ENCODE data around the gene ZMYM1.

The ZMYM1 gene

GRCh38 chr1:35079003-35079930 is at the start of gene ZMYM1:
Gene ZMYM1 (plus strand): TSS chr1:35079385. CDS start chr1:35093988, 14,603 bp downstream.
- TF ChIP-seq CTCF (IDR thresholded peaks at IDR 0.05; ENCODE audit: control insufficient read depth, extremely low read depth, insufficient read depth): no peak
- H3K4me3 ChIP-seq (ENCODE audit: low read depth, low read length): peak within 1 kb of the TSS; percentile 79
- DNase-seq (ENCODE audit: low read depth): peak; percentile 30

- TF ChIP-seq CTCF (IDR thresholded peaks at IDR 0.05; ENCODE audit: control insufficient read depth, extremely low read depth, insufficient read depth): no peak
- DNase-seq (ENCODE audit: low read depth): no peak
- H3K4me3 ChIP-seq (ENCODE audit: low read depth, low read length): no peak overlapping the region
These were observed 49.4 kb upstream of the ZMYM1 start for GRCh38 chr1:35029761-35030160.

GRCh38 chr1:35030338-35030737 is 48.8 kb upstream of the ZMYM1 start:
- H3K4me3 ChIP-seq (ENCODE audit: low read depth, low read length): peak overlapping the region; percentile 85
- TF ChIP-seq CTCF (IDR thresholded peaks at IDR 0.05; ENCODE audit: control insufficient read depth, extremely low read depth, insufficient read depth): no peak
- DNase-seq (ENCODE audit: low read depth): no peak

GRCh38 chr1:35030756-35031446 is 48.3 kb upstream of the ZMYM1 start:
- no peak for TF ChIP-seq CTCF (IDR thresholded peaks at IDR 0.05; ENCODE audit: control insufficient read depth, extremely low read depth, insufficient read depth)
- no peak for DNase-seq (ENCODE audit: low read depth)
- H3K4me3 ChIP-seq (ENCODE audit: low read depth, low read length): peak overlapping the region; percentile 85

- DNase-seq (ENCODE audit: low read depth): no peak
- no peak for TF ChIP-seq CTCF (IDR thresholded peaks at IDR 0.05; ENCODE audit: control insufficient read depth, extremely low read depth, insufficient read depth)
- H3K4me3 ChIP-seq (ENCODE audit: low read depth, low read length): peak overlapping the region; percentile 85
These were observed 46.8 kb upstream of the ZMYM1 start for GRCh38 chr1:35032384-35032739.

- DNase-seq (ENCODE audit: low read depth): no peak
- no peak overlapping the region for H3K4me3 ChIP-seq (ENCODE audit: low read depth, low read length)
- no peak for TF ChIP-seq CTCF (IDR thresholded peaks at IDR 0.05; ENCODE audit: control insufficient read depth, extremely low read depth, insufficient read depth)
These were observed 45.8 kb upstream of the ZMYM1 start for GRCh38 chr1:35033346-35033745.

Data from LNCaP clone FGC (cell line).